Cardiac fibroblast (primary cell): ENCODE results near the gene KMT5B.
A peak's percentile ranks its signal among the peaks of the same experiment; 100 is the strongest.

ENCODE experiments used
- DNase-seq, 2 donors: peaks; one replicate each; pipeline versions ENCODE4 v3.0.0 to v3.0.0-alpha.2; 2010; ENCODE audit warnings: low read depth in 2 of 2
- H3K4me3 ChIP-seq, 2 donors: replicated peaks in 1 of 2; 1 replicate in 1 of 2; 2 replicates in 1 of 2; pipeline ENCODE4 v1.5.1; 2011; ENCODE audit warnings: low read depth in 2 of 2, low read length in 2 of 2, mild to moderate bottlenecking in 2 of 2, moderate library complexity in 1 of 2
- TF ChIP-seq, protein P1 (sequence below): IDR thresholded peaks from one replicate; pipeline ENCODE4 v1.5.1; 2011; ENCODE audit warnings: low read depth, mild to moderate bottlenecking, low read length, inconsistent platforms

The KMT5B gene

DNA sequence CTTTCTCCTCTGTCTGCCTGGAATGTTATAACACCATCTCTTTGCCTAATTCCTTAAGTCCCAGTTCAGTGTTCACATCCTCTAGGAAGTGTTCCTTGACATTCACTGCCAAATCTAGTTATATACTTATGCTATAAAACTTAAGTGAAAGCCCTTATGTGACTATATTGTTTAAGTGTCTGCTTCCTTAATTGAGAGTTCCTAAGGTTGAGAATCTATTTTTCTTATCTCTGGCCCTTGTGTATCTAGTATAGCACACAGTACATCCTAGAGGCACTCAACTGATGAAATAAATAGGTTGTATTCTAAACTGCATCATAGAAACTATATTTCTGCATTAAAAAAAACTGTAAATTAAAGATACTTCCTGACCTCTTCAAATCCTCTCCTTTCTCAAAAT lies 16.9 kb downstream of the KMT5B start:
- no peak overlapping the region for H3K4me3 ChIP-seq
- TF ChIP-seq, protein P1, sequence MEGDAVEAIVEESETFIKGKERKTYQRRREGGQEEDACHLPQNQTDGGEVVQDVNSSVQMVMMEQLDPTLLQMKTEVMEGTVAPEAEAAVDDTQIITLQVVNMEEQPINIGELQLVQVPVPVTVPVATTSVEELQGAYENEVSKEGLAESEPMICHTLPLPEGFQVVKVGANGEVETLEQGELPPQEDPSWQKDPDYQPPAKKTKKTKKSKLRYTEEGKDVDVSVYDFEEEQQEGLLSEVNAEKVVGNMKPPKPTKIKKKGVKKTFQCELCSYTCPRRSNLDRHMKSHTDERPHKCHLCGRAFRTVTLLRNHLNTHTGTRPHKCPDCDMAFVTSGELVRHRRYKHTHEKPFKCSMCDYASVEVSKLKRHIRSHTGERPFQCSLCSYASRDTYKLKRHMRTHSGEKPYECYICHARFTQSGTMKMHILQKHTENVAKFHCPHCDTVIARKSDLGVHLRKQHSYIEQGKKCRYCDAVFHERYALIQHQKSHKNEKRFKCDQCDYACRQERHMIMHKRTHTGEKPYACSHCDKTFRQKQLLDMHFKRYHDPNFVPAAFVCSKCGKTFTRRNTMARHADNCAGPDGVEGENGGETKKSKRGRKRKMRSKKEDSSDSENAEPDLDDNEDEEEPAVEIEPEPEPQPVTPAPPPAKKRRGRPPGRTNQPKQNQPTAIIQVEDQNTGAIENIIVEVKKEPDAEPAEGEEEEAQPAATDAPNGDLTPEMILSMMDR = no peak
- no peak for DNase-seq

DNA sequence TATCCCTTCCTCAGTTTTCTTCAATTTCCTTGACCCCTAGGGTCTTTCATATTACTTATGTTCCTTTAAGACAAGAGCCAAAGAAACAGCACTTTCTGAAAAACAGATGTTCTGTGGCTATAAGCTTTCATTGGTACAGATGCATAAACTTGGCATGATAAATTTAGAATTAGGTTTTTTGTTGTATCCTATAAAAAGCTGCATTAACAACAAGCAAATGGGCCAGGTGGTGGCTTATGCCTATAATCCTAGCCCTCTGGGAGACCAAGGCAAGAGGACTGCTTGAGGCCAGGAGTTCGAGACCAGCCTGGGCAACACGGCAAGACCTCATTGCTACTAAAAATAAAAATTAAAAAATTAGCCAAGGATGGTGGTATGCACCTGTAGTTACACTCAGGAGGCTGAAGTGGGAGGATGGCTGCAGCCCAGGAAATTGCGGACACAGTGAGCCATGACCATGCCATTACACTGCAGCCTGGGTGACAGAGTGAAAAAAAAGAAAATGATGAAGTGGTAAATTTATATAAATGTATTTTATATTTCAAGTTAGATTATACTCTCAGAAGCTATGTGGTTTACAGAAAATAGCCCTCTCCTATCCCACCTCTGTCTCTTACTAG lies 18.3 kb downstream of the KMT5B start:
- H3K4me3 ChIP-seq = no peak overlapping the region
- TF ChIP-seq, protein P1 = no peak
- DNase-seq = no peak

DNA sequence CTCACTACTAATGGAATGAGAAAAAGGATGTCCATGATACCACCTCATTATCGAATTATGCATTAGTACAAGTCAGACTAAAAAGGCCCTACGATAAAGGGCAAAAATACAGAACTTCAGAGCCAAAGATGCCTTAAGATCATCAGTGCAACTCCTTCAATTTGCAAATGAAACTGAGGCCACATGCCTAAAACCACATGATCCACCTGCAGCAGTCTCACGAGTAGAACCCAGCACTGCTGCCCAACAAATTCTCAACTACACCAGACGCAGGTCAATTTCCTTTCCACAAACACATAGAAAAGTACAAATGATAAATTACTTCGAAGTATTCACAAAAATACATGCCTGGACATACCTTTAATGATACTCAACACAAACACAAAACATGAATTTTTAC lies 20.1 kb downstream of the KMT5B start:
- TF ChIP-seq, protein P1 = no peak
- H3K4me3 ChIP-seq = no peak overlapping the region
- no peak for DNase-seq

DNA sequence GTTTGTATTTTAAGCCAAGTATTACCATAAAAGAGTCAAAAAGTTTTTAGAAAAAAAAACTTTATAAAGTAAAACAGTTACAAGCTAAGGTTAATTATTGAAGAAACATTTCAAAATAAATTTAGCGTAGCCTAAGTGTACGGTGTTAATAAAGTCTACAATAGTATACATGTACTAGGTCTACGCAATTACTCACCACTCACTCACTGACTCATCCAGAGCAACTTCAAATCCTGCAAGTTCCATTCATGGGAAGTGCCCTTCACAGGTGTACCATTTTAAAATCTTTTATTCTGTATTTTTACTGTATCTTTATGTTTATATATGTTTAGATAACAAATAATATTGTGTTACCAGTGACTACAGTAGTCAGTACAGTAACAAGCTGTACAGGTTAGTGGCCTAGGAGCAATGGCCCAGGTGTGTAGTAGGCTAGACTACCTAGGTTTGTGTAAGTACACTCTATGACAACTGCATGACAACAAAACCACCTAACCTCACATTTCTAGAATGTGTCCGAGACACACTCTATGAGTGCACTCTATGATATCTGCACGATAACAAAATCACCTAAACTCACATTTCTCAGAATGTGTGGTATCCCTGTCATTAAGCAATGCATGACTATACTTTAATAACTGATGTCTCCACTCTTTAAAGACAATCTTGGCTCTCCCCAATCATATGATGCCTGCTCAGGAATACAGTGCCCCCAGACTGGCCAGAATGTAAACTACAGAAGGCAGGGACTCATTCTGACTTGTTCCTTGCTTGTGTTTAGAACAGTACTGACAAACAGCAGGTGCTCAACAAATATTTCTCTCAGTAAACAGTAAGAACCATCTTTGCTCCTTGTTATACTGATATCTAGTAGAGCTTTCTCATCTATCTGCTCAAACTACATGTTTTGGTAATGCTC lies 21.2 kb downstream of the KMT5B start:
- DNase-seq = peak in 1 of 2 donors; percentile 22
- TF ChIP-seq, protein P1 = no peak
- H3K4me3 ChIP-seq = no peak overlapping the region

DNA sequence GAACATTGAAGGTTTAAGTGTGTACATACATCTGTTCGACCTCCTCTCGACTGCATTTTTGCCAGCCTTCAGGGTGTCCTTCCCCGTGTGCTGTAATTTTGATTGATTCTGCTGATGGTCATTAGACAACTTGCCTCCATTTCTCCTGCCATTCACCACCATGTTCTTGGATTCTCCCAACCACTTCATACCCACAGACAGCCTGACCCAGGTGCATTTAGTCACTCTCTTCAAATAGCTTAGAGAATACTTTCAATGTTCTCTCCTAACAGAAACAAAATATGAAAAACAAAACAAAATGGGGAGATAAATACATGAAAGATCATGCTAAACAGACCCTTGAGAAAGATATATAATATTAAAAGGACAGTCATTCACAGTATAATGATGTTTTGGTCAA lies 23.2 kb downstream of the KMT5B start:
- no peak for DNase-seq
- TF ChIP-seq, protein P1 = no peak
- no peak overlapping the region for H3K4me3 ChIP-seq

DNA sequence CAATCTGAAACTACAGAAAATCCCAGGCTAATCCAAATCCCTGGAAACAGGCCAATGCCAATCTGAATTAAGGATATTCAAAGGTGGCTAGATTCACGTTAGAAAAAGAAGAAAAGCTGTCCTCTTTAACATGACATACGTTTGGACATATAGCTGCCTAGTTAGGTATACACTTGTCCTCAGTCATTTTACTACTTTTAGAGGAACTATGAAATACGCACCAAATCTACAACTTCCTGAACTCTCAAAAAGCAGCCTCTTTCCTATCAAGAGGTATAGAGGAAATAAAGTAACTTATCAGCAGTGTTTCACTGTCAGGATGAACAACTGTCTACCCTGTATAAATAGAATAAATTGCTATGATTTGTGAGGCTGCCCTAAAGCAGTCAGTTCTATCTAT lies 24.0 kb downstream of the KMT5B start:
- H3K4me3 ChIP-seq = no peak overlapping the region
- TF ChIP-seq, protein P1 = no peak
- no peak for DNase-seq
